Mesothelial cell of epicardium (in vitro differentiated cells): ENCODE results near the gene HHATL. TPM values are rescaled to one million over a fixed set of nuclear protein-coding genes. Genes with fewer than 3 reads are reported as not detected.
A peak's percentile ranks its signal among the peaks of the same experiment; 100 is the strongest.

Source experiments
- DNase-seq, 2 experiments: peaks; one replicate each; pipeline ENCODE4 v3.0.0; 2021; ENCODE audit warnings: low spot score in 2 of 2; ENCODE audit not compliant: unreplicated experiment in 2 of 2
- H3K27ac Mint-ChIP-seq: 2 replicates; pipeline ENCODE4 v1.8.0; 2021; ENCODE audit warnings: mixed read lengths
- H3K27me3 Mint-ChIP-seq: 2 replicates; pipeline ENCODE4 v1.8.0; 2021; ENCODE audit warnings: low read depth, mixed read lengths
- H3K36me3 Mint-ChIP-seq: 2 replicates; pipeline ENCODE4 v1.8.0; 2021; ENCODE audit warnings: mixed read lengths
- H3K4me1 Mint-ChIP-seq: 2 replicates; pipeline ENCODE4 v1.8.0; 2021; ENCODE audit warnings: mixed read lengths
- H3K4me3 Mint-ChIP-seq: 2 replicates; pipeline ENCODE4 v1.8.0; 2021; ENCODE audit warnings: mild to moderate bottlenecking, moderate library complexity, mixed read lengths
- H3K9me3 Mint-ChIP-seq: 2 replicates; pipeline ENCODE4 v1.8.0; 2021; ENCODE audit warnings: mixed read lengths
- total RNA-seq: library from RNA; stranded (reverse); gene quantifications from 3 replicates; pipeline ENCODE4 v1.2.1, GENCODE V29; 2021
- TF ChIP-seq, protein P1 (sequence below): fragments of 200-600 bp; sonication (generic); IDR thresholded peaks from one replicate; pipeline ENCODE4 v1.5.0; 2021; ENCODE audit warnings: antibody characterized with exemption; ENCODE audit not compliant: unreplicated experiment

Gene HHATL
- total RNA-seq, 1 donor from 2014 or later: not detected

DNA sequence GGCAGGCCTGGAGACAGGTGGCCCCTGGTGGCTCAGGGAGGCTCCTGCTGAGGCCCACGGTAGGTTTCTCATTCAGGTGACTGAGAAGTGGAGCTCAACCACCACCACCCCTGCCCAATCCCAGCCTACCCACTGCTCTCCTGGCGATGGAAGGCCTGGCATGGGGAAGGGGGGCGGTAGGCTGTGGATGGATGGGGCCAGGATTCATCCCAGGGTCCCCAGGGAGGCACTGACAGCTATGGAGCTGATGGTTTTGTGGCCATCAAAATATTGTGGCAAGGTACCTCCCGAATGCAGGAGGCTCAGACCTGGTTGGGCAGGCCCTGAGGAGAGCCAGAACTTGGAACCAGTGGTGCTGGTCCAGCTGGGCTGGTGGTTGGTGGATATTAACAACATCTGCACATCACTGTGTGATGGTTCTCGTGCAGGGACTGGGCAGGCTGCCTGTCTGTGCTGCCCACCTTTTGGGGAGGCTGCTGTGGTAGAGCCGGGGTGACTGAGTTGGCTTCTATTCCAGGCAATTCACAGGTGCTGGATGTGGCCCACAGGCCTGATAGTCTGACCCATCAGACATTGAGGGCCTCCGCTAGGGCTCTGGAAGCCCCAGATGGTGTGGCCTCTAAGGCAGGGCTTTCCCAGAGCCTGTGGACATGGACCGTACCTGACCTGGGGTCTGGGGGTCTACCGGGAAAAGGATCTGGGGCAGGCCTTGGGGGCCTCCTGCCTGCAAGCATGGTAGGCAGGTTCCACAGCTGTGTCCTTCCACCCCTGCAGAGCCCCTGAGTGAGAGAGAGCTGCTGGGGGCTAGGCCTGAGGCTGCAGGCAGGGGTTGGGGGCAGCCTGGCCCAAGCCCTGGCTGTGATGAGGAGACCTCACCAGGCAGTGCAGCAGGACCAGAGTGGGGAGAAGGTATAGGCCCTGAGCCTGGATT is 45.7 kb downstream of the HHATL start:
- Mint-ChIP-seq H3K9me3 (no peaks in the 10 kb centered on the region), H3K4me3 (peak overlapping the region; percentile 48), H3K27ac (peak overlapping the region; percentile 32)

DNA sequence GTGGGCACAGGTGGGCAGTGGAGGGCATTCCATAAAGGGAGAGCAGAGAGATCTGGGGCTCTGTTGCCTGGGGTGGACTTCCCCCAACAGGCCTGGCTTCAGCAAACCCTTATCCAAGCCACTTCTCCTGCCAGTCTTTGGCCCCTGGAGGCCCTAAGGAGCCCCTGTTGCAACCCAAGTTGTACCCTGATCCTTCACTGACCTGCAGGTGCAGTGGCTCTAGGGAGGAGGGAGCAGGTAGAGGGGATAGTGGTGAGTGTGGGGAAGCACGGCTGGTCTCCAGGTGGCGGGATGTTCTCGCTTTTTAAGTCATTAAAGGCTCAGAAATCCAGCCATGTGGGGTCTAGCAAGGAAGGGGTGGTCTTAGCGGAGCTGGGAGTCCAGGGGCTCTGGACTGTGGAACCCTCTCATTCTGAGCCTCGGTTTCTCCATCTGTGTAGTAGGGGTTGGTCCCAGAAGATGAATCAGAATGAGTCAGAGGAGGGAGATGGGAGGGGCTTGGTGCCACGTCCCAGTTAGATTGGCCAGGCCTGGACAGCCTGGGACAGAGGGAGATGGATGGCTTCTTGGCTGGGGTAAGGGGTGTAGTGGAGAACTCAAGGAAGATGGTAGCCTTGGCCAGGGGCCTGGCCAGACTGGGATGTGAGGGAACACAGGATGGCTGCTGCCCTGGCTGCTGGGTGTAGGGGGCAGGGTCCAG is 46.5 kb downstream of the HHATL start:
- Mint-ChIP-seq H3K36me3 (peaks cover 8% of the 10 kb centered on the region), H3K27me3 (no peaks in the 10 kb centered on the region), H3K9me3 (no peaks in the 10 kb centered on the region), H3K4me1 (peaks cover 28% of the 10 kb centered on the region), H3K4me3 (peak overlapping the region; percentile 60), H3K27ac (peak overlapping the region; percentile 2)
- no peak for DNase-seq
- TF ChIP-seq, protein P1, sequence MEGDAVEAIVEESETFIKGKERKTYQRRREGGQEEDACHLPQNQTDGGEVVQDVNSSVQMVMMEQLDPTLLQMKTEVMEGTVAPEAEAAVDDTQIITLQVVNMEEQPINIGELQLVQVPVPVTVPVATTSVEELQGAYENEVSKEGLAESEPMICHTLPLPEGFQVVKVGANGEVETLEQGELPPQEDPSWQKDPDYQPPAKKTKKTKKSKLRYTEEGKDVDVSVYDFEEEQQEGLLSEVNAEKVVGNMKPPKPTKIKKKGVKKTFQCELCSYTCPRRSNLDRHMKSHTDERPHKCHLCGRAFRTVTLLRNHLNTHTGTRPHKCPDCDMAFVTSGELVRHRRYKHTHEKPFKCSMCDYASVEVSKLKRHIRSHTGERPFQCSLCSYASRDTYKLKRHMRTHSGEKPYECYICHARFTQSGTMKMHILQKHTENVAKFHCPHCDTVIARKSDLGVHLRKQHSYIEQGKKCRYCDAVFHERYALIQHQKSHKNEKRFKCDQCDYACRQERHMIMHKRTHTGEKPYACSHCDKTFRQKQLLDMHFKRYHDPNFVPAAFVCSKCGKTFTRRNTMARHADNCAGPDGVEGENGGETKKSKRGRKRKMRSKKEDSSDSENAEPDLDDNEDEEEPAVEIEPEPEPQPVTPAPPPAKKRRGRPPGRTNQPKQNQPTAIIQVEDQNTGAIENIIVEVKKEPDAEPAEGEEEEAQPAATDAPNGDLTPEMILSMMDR: no peak

More for the DNA sequence above, 45.7 kb downstream of the HHATL start:
- Mint-ChIP-seq H3K27me3 (no peaks in the 10 kb centered on the region), H3K4me1 (peaks cover 22% of the 10 kb centered on the region), H3K36me3 (peaks cover 8% of the 10 kb centered on the region)
- TF ChIP-seq, protein P1: no peak
- DNase-seq: no peak

DNA sequence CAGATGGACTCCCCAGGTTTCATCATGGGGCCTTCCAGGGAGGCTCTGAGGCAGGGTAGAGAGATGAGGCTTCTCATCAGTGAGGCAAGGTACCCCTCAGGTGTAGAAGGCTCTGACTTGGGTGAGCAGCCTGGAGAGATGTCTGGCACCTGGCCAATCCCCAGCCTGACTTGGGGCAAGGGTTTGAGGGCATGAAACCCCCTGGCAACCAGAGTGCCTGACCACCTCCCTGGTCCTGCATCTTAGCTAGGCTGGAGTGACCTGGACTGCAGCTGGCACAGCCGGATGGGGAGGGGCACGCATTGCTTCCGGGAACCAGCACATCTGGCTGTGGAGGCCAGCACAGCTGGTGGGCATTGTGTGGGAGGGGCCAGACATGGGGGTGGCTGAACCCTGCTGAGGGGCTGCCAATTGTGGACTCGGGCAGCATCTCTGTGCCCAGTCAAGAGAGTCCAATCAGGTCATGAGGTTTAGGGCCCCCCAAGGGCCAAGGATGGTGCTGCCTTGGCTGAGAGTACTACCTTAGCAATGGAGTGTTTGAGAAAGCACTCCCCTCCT is 47.2 kb downstream of the HHATL start:
- peak overlapping the region; percentile 25 for H3K27ac Mint-ChIP-seq

DNA sequence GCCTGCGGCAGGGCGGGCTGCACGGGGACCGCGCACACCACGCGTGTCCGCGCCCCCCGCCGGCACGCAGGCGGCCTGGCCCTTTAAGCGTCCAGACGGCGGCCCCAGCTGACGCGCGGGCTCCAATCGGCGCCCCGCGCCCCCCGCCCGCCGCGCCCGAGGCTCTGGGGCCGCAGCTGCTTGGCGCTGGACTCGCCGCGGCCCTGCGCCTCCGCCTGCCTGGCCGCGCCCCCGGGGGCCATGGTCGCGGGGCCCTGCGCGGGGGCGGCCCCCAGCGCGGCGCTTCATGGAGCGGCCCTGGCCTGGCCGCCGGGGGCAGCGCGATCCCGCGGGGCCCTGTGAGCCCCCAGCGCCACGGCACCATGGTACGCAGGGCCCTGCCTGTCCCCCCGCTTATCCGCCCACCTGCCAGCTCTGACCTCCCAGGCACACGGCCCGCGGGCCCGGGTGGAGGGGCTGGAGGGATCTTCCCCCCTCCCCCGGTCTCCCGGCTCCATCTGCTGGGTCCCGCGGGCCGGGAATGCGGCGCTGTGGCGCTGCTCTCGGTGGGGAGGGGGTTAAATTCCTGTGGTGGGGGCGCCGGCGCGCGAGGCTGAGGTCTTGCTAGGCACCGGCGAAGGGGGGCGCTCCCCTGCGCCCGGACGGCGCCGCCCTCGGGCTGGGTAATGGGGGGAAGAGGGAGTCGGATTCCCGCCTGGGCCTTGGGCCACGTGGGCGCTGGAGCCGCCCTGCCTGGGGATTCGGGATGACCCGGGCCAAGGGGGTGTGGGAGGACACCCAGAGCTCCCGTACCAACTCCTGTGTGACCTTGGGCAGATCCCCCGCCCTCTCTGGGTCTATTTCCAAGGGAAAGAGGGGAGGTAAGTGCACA is 48.0 kb downstream of the HHATL start:
- Mint-ChIP-seq H3K4me1 (peaks cover 30% of the 10 kb centered on the region), H3K9me3 (no peaks in the 10 kb centered on the region), H3K36me3 (no peaks in the 10 kb centered on the region), H3K27ac (peak overlapping the region; percentile 25), H3K4me3 (peak overlapping the region; percentile 60), H3K27me3 (no peaks in the 10 kb centered on the region)
- DNase-seq: peak; percentile 71 to 79
- TF ChIP-seq, protein P1: no peak

More for the DNA sequence above, 47.2 kb downstream of the HHATL start:
- no peaks in the 10 kb centered on the region for H3K27me3 Mint-ChIP-seq
- peaks cover 5% of the 10 kb centered on the region for H3K36me3 Mint-ChIP-seq
- H3K4me3 Mint-ChIP-seq: peak overlapping the region; percentile 60
- H3K4me1 Mint-ChIP-seq: peaks cover 30% of the 10 kb centered on the region
- H3K9me3 Mint-ChIP-seq: no peaks in the 10 kb centered on the region
- TF ChIP-seq, protein P1: no peak
- DNase-seq: peak in 1 of 2 experiments; percentile 44
